HG03175 (cell line): ENCODE data around the gene GAA.

Experiments used
- ATAC-seq: cut with Tn5 transposase; IDR thresholded peaks from one replicate; pipeline ENCODE4 v1.9.1; 2021; ENCODE audit warnings: mild to moderate bottlenecking, moderate library complexity; ENCODE audit not compliant: unreplicated experiment

Gene GAA

GRCh38 chr17:80103449-80104085 is 2.2 kb downstream of the GAA start:
- ATAC-seq: no peak

DNA sequence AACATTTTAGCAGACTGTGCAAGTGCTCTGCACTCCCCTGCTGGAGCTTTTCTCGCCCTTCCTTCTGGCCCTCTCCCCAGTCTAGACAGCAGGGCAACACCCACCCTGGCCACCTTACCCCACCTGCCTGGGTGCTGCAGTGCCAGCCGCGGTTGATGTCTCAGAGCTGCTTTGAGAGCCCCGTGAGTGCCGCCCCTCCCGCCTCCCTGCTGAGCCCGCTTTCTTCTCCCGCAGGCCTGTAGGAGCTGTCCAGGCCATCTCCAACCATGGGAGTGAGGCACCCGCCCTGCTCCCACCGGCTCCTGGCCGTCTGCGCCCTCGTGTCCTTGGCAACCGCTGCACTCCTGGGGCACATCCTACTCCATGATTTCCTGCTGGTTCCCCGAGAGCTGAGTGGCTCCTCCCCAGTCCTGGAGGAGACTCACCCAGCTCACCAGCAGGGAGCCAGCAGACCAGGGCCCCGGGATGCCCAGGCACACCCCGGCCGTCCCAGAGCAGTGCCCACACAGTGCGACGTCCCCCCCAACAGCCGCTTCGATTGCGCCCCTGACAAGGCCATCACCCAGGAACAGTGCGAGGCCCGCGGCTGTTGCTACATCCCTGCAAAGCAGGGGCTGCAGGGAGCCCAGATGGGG is 3.1 kb downstream of the GAA start:
- no peak for ATAC-seq

DNA sequence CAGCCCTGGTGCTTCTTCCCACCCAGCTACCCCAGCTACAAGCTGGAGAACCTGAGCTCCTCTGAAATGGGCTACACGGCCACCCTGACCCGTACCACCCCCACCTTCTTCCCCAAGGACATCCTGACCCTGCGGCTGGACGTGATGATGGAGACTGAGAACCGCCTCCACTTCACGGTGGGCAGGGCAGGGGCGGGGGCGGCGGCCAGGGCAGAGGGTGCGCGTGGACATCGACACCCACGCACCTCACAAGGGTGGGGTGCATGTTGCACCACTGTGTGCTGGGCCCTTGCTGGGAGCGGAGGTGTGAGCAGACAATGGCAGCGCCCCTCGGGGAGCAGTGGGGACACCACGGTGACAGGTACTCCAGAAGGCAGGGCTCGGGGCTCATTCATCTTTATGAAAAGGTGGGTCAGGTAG is 3.6 kb downstream of the GAA start:
- no peak for ATAC-seq

GRCh38 chr17:80105762-80106161 is 4.4 kb downstream of the GAA start:
- ATAC-seq: no peak

- ATAC-seq: no peak
Measured at GRCh38 chr17:80106176-80106575, 4.8 kb downstream of the GAA start.

DNA sequence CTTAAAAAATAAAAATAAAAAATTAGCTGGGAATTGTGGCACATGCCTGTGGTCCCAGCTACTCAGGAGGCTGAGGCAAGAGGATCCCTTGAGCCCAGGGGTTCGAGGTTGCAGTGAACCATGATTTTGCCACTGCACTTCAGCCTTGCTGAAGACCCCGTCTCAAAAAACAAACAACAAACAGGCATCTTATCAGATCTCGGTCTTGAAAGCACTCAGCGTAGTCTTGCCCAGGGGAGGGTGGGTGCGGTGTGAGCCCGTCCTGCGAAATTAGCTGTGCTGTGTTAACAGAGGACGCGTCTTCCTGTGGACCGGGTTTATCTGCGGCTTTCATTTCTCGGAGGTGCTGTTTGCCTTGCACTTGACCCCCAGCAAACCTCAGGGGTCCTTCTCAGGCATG is 5.4 kb downstream of the GAA start:
- no peak for ATAC-seq

DNA sequence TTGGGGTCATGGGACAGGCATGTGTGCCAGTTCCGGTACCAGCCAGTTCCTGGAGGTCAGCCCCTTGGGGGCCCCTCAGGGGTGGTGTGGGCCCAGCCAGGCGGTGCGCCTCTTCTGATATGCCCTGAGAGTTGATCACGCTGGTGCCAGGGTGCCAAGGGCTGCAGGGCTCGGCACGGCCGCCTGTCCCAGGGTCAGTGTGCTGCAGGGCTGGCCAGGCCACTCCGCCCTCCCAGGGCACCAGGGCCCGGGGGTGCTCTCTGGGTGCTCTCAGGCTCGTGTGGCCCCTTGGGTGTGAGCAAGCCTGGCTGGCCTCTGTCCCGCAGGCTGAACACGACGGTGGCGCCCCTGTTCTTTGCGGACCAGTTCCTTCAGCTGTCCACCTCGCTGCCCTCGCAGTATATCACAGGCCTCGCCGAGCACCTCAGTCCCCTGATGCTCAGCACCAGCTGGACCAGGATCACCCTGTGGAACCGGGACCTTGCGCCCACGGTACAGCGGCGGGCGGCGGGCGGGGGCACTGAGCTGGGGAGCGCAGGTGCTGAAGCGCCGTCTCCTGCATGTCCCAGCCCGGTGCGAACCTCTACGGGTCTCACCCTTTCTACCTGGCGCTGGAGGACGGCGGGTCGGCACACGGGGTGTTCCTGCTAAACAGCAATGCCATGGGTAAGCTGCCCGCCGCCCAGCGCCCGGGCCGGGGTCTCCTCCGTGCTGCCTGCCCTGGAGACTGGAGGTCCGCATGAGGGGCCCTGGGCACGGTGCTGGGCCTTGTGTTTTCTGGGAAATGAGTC is 6.0 kb downstream of the GAA start:
- ATAC-seq: no peak

DNA sequence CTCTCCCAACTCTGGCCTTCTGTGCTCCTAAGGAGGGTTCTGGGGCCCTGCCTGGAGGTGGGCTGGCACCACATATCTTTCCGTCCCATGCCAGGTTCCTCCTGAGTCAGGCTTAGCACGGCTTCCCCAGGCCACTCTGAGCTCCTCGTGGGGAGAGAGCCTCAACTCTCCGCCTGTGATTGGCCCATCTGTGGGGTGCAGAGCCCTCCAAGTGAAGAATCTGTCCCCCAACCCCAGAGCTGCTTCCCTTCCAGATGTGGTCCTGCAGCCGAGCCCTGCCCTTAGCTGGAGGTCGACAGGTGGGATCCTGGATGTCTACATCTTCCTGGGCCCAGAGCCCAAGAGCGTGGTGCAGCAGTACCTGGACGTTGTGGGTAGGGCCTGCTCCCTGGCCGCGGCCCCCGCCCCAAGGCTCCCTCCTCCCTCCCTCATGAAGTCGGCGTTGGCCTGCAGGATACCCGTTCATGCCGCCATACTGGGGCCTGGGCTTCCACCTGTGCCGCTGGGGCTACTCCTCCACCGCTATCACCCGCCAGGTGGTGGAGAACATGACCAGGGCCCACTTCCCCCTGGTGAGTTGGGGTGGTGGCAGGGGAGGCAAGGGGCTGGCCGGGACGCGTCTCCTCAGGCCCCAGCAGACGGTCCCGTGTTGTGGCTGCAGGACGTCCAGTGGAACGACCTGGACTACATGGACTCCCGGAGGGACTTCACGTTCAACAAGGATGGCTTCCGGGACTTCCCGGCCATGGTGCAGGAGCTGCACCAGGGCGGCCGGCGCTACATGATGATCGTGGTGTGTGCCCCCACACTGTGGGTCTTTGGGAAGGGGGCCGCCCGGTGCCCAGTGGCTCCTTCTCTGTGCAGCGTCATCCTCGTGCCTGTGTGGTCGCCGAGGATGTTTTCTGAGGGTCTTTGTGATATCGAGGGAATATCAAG is 6.9 kb downstream of the GAA start:
- ATAC-seq: no peak

- ATAC-seq: no peak
Measured at GRCh38 chr17:80109066-80109660, 7.8 kb downstream of the GAA start.

DNA sequence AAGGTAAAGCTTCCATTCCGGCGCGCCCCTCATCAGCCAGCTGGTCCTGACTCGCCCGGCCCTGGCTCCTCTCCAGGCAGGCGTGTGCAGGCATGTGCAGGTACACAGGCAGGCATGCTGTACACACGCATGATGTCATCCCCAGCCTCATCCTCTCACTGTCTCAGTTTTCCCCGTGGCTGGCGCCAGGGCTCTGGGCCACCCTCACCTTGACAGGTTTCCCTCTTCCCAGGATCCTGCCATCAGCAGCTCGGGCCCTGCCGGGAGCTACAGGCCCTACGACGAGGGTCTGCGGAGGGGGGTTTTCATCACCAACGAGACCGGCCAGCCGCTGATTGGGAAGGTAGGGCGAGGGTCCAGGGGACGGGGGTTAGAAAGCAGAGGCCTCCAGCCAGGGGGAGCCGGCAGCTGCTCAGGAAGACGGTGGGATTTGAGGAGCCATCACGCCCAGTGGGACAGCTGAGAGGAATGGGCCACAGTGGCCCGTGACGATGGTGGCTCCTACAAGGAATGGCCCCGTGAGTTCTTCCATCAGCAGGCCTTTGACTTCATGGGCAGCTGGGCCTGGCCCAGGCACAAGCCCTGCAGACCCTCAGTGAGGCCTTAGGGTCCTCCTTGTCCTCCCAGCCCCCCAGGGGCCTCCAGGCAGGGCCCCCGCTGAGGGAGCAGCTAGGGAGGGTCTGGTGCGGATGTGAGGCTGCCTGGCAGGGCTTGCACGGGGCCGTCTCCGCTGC is 8.5 kb downstream of the GAA start:
- ATAC-seq: no peak

GRCh38 chr17:80110447-80110812 is 9.0 kb downstream of the GAA start:
- ATAC-seq: no peak

- no peak for ATAC-seq
Measured at GRCh38 chr17:80110927-80111701, 9.7 kb downstream of the GAA start.

GRCh38 chr17:80111702-80112470 is 10.5 kb downstream of the GAA start:
- no peak for ATAC-seq

DNA sequence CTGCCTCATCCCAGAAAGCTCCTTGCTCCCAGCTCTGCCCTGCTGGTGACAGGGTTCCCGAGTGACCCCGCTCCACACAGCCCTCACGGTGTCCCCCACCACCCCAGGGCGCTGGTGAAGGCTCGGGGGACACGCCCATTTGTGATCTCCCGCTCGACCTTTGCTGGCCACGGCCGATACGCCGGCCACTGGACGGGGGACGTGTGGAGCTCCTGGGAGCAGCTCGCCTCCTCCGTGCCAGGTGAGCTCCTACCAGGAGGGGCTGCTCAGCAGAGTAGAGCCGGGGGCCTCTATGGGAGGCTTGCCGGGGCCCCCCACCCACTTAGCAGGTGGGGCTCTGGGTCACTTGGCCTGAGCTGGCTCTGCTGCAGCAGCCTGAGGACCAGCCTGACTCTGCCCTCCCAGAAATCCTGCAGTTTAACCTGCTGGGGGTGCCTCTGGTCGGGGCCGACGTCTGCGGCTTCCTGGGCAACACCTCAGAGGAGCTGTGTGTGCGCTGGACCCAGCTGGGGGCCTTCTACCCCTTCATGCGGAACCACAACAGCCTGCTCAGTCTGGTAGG is 11.2 kb downstream of the GAA start:
- ATAC-seq: no peak

DNA sequence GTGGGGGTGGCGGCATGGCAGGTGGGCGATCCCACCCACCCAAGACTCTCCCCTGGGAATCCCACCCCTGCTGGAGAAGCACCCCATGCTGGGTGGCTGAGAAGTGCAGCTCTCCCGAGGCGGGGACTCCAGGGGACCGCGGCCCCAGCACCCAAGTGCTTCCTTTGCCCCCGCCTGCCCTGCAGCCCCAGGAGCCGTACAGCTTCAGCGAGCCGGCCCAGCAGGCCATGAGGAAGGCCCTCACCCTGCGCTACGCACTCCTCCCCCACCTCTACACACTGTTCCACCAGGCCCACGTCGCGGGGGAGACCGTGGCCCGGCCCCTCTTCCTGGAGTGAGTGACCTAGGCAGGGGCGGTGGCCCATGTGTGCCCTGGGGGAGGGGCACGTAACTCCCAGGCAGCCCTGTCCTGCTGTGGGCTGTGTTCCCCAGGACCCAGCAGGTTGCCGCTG is 11.7 kb downstream of the GAA start:
- ATAC-seq: no peak

GRCh38 chr17:80114758-80115157 is 13.4 kb downstream of the GAA start:
- ATAC-seq: no peak

GRCh38 chr17:80115159-80115558 is 13.8 kb downstream of the GAA start:
- ATAC-seq: no peak

DNA sequence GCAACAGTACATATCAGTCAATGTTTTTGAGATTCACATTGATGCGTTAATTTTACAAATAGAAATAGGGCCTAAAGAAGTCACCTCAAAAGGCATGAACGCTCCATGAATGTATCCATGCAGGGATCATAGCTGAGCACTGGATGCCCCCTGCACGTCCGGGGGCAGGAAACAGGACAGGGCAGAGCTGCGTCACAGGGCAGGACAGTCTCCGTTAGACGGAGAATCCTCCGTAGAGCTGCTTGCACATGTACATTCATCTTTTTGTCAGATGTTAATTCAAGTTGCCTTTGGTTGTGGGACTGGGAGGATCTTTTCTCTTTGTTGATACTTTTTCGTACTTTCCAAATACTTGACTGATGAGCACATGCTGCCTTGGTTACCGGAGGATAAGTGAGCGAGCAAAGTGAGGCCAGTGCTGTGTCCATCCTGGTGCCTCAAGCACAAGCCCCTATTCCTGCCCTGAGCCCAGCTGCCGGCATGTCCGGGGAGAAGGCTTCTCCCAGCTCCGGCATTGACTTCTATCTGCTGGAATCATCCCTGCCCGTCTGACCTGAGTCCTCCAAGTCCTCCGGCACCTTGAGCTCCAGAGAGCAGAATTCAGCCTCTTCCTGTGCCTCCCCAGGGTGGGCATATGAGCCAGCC is 15.0 kb downstream of the GAA start:
- ATAC-seq: no peak
